Testis (tissue), 2 donors: ENCODE data around the gene TCF7L2.

Experiments used
- CTCF ChIP-seq, 3 experiments: fragments of 450-650 bp in 2 of 3; fragments of 200-600 bp in 1 of 3; sonication (generic) in 1 of 3; IDR thresholded peaks; one replicate each; pipeline ENCODE4 v1.5.1; 2016 to 2019; ENCODE audit warnings: antibody characterized with exemption in 3 of 3, mild to moderate bottlenecking in 2 of 3, moderate library complexity in 1 of 3
- POLR2A ChIP-seq: fragments of 450-650 bp; IDR thresholded peaks from one replicate; pipeline ENCODE4 v1.6.1; 2017; ENCODE audit warnings: antibody characterized with exemption, mild to moderate bottlenecking, moderate library complexity

DNA sequence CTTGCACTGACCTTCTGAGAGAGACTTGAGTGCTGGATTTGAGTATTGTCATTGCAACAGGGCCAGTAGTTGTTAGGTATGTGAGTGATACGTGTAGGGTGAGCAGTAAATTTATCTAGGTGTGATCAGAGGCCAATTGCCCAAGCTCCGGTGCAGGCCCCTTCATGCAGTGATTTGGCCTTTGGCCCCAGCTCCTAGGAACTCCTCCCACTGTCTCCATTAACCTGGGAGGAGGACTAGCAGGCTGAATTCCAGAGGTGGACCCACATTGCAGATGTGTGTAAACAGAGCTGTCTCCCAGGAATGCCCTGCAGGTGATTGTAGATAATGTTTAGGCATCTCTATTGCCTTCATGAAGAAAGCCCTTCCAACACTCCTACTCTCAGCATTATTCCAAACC lies 19.5 kb downstream of the TCF7L2 start:
- TF ChIP-seq CTCF (IDR thresholded peaks at IDR 0.05) = no peak
- no peak for TF ChIP-seq POLR2A
